ENCODE measurements around the gene TMED7.

The TMED7 gene

GRCh38 chr5:115627295-115627865 lies 1.5 kb upstream of the TMED7 start:
- no peak for DNase-seq (ENCODE audit: low read depth in 2 of 2)

GRCh38 chr5:115626445-115626823 lies 598 bp upstream of the TMED7 start:
- no peak for DNase-seq (ENCODE audit: low read depth in 2 of 2)

- no peak for DNase-seq (ENCODE audit: low read depth in 2 of 2)
Observed at GRCh38 chr5:115624994-115625393, 842 bp downstream of the TMED7 start.

GRCh38 chr5:115623658-115624057 lies 2.2 kb downstream of the TMED7 start:
- DNase-seq (ENCODE audit: low read depth in 2 of 2), result no peak

- DNase-seq (ENCODE audit: low read depth in 2 of 2), result no peak
Observed at GRCh38 chr5:115621365-115621900, 4.4 kb downstream of the TMED7 start.

- DNase-seq (ENCODE audit: low read depth in 2 of 2), result no peak
Observed at GRCh38 chr5:115616892-115617291, 8.9 kb downstream of the TMED7 start.

GRCh38 chr5:115616472-115616871 lies 9.4 kb downstream of the TMED7 start:
- no peak for DNase-seq (ENCODE audit: low read depth in 2 of 2)

- no peak for DNase-seq (ENCODE audit: low read depth in 2 of 2)
Observed at GRCh38 chr5:115611873-115612272, 14.0 kb downstream of the TMED7 start.

GRCh38 chr5:115607935-115608334 lies 17.9 kb downstream of the TMED7 start:
- DNase-seq (ENCODE audit: low read depth in 2 of 2), result no peak

GRCh38 chr5:115605436-115605835 lies 20.4 kb downstream of the TMED7 start:
- DNase-seq (ENCODE audit: low read depth in 2 of 2), result no peak

- DNase-seq (ENCODE audit: low read depth in 2 of 2), result no peak
Observed at GRCh38 chr5:115602591-115603125, 23.2 kb downstream of the TMED7 start.

- no peak for DNase-seq (ENCODE audit: low read depth in 2 of 2)
Observed at GRCh38 chr5:115601701-115602590, 23.9 kb downstream of the TMED7 start, which contains the start of gene TICAM2. TSS of gene TICAM2 (minus strand) at chr5:115602479. CDS start at chr5:115581256, 21,223 bp downstream.

- DNase-seq (ENCODE audit: low read depth in 2 of 2), result no peak
Observed at GRCh38 chr5:115600766-115601165, 25.1 kb downstream of the TMED7 start.

- no peak for DNase-seq (ENCODE audit: low read depth in 2 of 2)
Observed at GRCh38 chr5:115599924-115600323, 25.9 kb downstream of the TMED7 start.

- no peak for DNase-seq (ENCODE audit: low read depth in 2 of 2)
Observed at GRCh38 chr5:115599502-115599901, 26.3 kb downstream of the TMED7 start.

- DNase-seq (ENCODE audit: low read depth in 2 of 2), result no peak
Observed at GRCh38 chr5:115594128-115595047, 31.4 kb downstream of the TMED7 start.

- no peak for DNase-seq (ENCODE audit: low read depth in 2 of 2)
Observed at GRCh38 chr5:115589043-115589442, 36.8 kb downstream of the TMED7 start.

GRCh38 chr5:115588640-115589039 lies 37.2 kb downstream of the TMED7 start:
- DNase-seq (ENCODE audit: low read depth in 2 of 2), result no peak

GRCh38 chr5:115586525-115587146 lies 39.2 kb downstream of the TMED7 start:
- DNase-seq (ENCODE audit: low read depth in 2 of 2), result no peak

- DNase-seq (ENCODE audit: low read depth in 2 of 2), result no peak
Observed at GRCh38 chr5:115585265-115585664, 40.6 kb downstream of the TMED7 start.

- DNase-seq (ENCODE audit: low read depth in 2 of 2), result no peak
Observed at GRCh38 chr5:115584501-115584900, 41.3 kb downstream of the TMED7 start.

Measured in fibroblast of skin of left biceps (primary cell).